Testis (tissue), 3 donors: ENCODE data around the gene PAIP1. TPM values are rescaled to one million over a fixed set of nuclear protein-coding genes. Genes with fewer than 3 reads are reported as not detected.
"Not testable (repeated sequence)": the region's sequence is repeated elsewhere in the genome, so short reads cannot be mapped to it uniquely, and the experiment has no call there.

Experiments
- DNase-seq: peaks from one replicate; pipeline ENCODE4 v3.0.0-alpha.2; 2019
- H3K27ac ChIP-seq, 2 donors: fragments of 200-600 bp; sonication (generic); one replicate each; pipeline ENCODE4 v1.5.1; 2019
- H3K27me3 ChIP-seq: fragments of 200-600 bp; sonication (generic); one replicate; pipeline ENCODE4 v1.5.1; 2019
- H3K36me3 ChIP-seq: fragments of 200-600 bp; sonication (generic); one replicate; pipeline ENCODE4 v1.5.1; 2017; ENCODE audit warnings: low read depth; ENCODE audit errors: missing control alignments
- H3K4me1 ChIP-seq: fragments of 200-600 bp; sonication (generic); one replicate; pipeline ENCODE4 v1.5.1; 2019
- H3K4me3 ChIP-seq, 2 donors: fragments of 200-600 bp; sonication (generic); one replicate each; pipeline ENCODE4 v1.5.1; 2017 to 2019
- H3K9me3 ChIP-seq: fragments of 200-600 bp; sonication (generic); one replicate; pipeline ENCODE4 v1.5.1; 2017
- CTCF ChIP-seq, 3 experiments: fragments of 450-650 bp in 2 of 3; fragments of 200-600 bp in 1 of 3; sonication (generic) in 1 of 3; IDR thresholded peaks; one replicate each; pipeline ENCODE4 v1.5.1; 2016 to 2019; ENCODE audit warnings: antibody characterized with exemption in 3 of 3, mild to moderate bottlenecking in 2 of 3, moderate library complexity in 1 of 3
- POLR2A ChIP-seq: fragments of 450-650 bp; IDR thresholded peaks from one replicate; pipeline ENCODE4 v1.6.1; 2017; ENCODE audit warnings: antibody characterized with exemption, mild to moderate bottlenecking, moderate library complexity
- WGBS, 2 donors: methylation state at CpG; one replicate each; pipeline ENCODE4 v1.1.5; 2018; 5-methylcytosine and 5-hydroxymethylcytosine counted together
- intact Hi-C: fragments of 100-400 bp; cut with DNase I; formaldehyde crosslinking; loops from one replicate; pipeline ENCODE4 v1.15.1; 2023; ENCODE audit warnings: low total_unique reads
- polyA plus RNA-seq: library from polyadenylated mRNA; stranded (reverse); fragments of 350-450 nt; fragmentation: Illumina TruSeq; extraction: RNeasy Lipid Tissue Mini Kit (QIAGEN cat#74804); gene quantifications from one replicate; pipeline ENCODE4 v1.2.3, GENCODE V29; 2014; ENCODE audit warnings: low read depth, low replicate concordance; ENCODE audit not compliant: insufficient read depth
- total RNA-seq, 2 donors: library from RNA; depleted of rRNA; stranded (reverse); fragments of >200 nt; gene quantifications; one replicate each; pipeline ENCODE4 v1.2.3, GENCODE V29; 2016

The PAIP1 gene
- total and polyA plus RNA-seq, 3 donors from 2014 or later: 103 to 135 (median 117) TPM

GRCh38 chr5:43602461-43603343 lies 45.8 kb upstream of the PAIP1 start, which contains the start of gene NNT:
Gene NNT (plus strand): TSS chr5:43603180. CDS start chr5:43609196, 6,016 bp downstream.
- Histone ChIP-seq H3K36me3 (no peaks in the 10 kb centered on the region), H3K27me3 (no peaks in the 10 kb centered on the region), H3K4me1 (peaks cover 7% of the 10 kb centered on the region), H3K27ac (peak within 1 kb of the TSS; percentile 85 to 92), H3K4me3 (peak within 1 kb of the TSS; percentile 71 to 94), H3K9me3 (no peaks in the 10 kb centered on the region)
- peak; percentile 86 for DNase-seq
- TF ChIP-seq CTCF (IDR thresholded peaks at IDR 0.05) (no peak), POLR2A (no peak)
- intact Hi-C loops: no loop called here
- 0 to 1% methylated on average over 22 to 59 of the region's 60 CpGs for WGBS, 2 donors

- DNase-seq: no peak
- intact Hi-C loops: no loop called here
- H3K4me1 ChIP-seq: peaks cover 7% of the 10 kb centered on the region
- H3K27ac ChIP-seq: peak overlapping the region; percentile 85 to 92
- WGBS, 2 donors: 47 to 54% methylated on average over 8 of the region's 8 CpGs
- H3K27me3 ChIP-seq: no peaks in the 10 kb centered on the region
- no peak for TF ChIP-seq POLR2A
- no peak for TF ChIP-seq CTCF (IDR thresholded peaks at IDR 0.05)
- no peaks in the 10 kb centered on the region for H3K9me3 ChIP-seq
- peak overlapping the region; percentile 71 to 94 for H3K4me3 ChIP-seq
- no peaks in the 10 kb centered on the region for H3K36me3 ChIP-seq
Measured at GRCh38 chr5:43601454-43602260, 44.8 kb upstream of the PAIP1 start.

GRCh38 chr5:43598927-43599326 lies 42.0 kb upstream of the PAIP1 start:
- DNase-seq, H3K4me3 ChIP-seq, intact Hi-C loops, H3K9me3 ChIP-seq, H3K27me3 ChIP-seq, H3K4me1 ChIP-seq, H3K36me3 ChIP-seq, H3K27ac ChIP-seq: not testable (repeated sequence)
- 95 to 100% methylated on average over 1 of the region's 1 CpG for WGBS, 2 donors

- no peak for DNase-seq
- intact Hi-C loops: no loop called here
- no peaks in the 10 kb centered on the region for H3K4me1 ChIP-seq
- no peaks in the 10 kb centered on the region for H3K27me3 ChIP-seq
- H3K27ac ChIP-seq: no peak overlapping the region
- no peak overlapping the region for H3K4me3 ChIP-seq
- H3K9me3 ChIP-seq: no peaks in the 10 kb centered on the region
- H3K36me3 ChIP-seq: no peaks in the 10 kb centered on the region
- TF ChIP-seq CTCF (IDR thresholded peaks at IDR 0.05) (no peak), POLR2A (no peak)
Measured at GRCh38 chr5:43592363-43592762, 35.5 kb upstream of the PAIP1 start.

GRCh38 chr5:43590700-43591099 lies 33.8 kb upstream of the PAIP1 start:
- no peaks in the 10 kb centered on the region for H3K36me3 ChIP-seq
- H3K9me3 ChIP-seq: no peaks in the 10 kb centered on the region
- H3K4me3 ChIP-seq: no peak overlapping the region
- H3K4me1 ChIP-seq: no peaks in the 10 kb centered on the region
- H3K27ac ChIP-seq: no peak overlapping the region
- DNase-seq: no peak
- no peak for TF ChIP-seq POLR2A
- TF ChIP-seq CTCF (IDR thresholded peaks at IDR 0.05): no peak
- no peaks in the 10 kb centered on the region for H3K27me3 ChIP-seq
- intact Hi-C loops: no loop called here
